CD4-positive, alpha-beta T cell (primary cell): ENCODE measurements around the gene ACOT2. TPM values are rescaled to one million over a fixed set of nuclear protein-coding genes. Genes with fewer than 3 reads are reported as not detected.
"Not testable (repeated sequence)": the region's sequence is repeated elsewhere in the genome, so short reads cannot be mapped to it uniquely, and the experiment has no call there.

ENCODE experiments used
- ATAC-seq: fragments of 200-7000 bp; cut with Tn5 transposase; one replicate; pipeline ENCODE4 v1.10.0; 2022; ENCODE audit warnings: mild to moderate bottlenecking; ENCODE audit not compliant: poor library complexity
- CTCF ChIA-PET: fragments of 350-600 bp; sonication (Branson Sonifier 250); formaldehyde crosslinking; loops from one replicate; lab custom pipeline; 2021; ENCODE audit warnings: antibody characterized with exemption, inconsistent platforms; lab: Charles Lee
- POLR2A ChIA-PET: fragments of 350-600 bp; sonication (Branson Sonifier 250); formaldehyde crosslinking; loops from one replicate; lab custom pipeline; 2021; ENCODE audit warnings: antibody characterized with exemption, inconsistent platforms; lab: Charles Lee
- DNase-seq, 14 experiments: peaks; one replicate each; pipeline ENCODE4 v3.0.0-alpha.2; 2013 to 2020; ENCODE audit warnings: mixed read lengths in 2 of 14
- H3K27ac ChIP-seq, 2 donors: one replicate each; pipeline versions ENCODE4 v1.5.1 to v1.7.0; 2013; ENCODE audit warnings: low read length in 2 of 2, low read depth in 1 of 2, mild to moderate bottlenecking in 1 of 2
- H3K27me3 ChIP-seq, 2 experiments: 1 replicate in 1 of 2; 2 replicates in 1 of 2; pipeline versions ENCODE4 v1.6.1 to v1.7.0; 2013; ENCODE audit warnings: low read length in 2 of 2, control low read depth in 1 of 2, mild to moderate bottlenecking in 1 of 2, moderate library complexity in 1 of 2; ENCODE audit not compliant: insufficient read depth in 2 of 2, control insufficient read depth in 1 of 2
- H3K36me3 ChIP-seq: one replicate; pipeline ENCODE4 v1.6.1; 2013; ENCODE audit warnings: low read length, control low read depth; ENCODE audit not compliant: insufficient read depth
- H3K4me1 ChIP-seq: one replicate; pipeline ENCODE4 v1.6.1; 2013; ENCODE audit warnings: low read length, control low read depth; ENCODE audit not compliant: insufficient read depth
- H3K4me3 ChIP-seq: one replicate; pipeline ENCODE4 v1.5.1; 2013; ENCODE audit warnings: mild to moderate bottlenecking, low read length, moderate library complexity
- H3K9me3 ChIP-seq, 2 experiments: 1 replicate in 1 of 2; 2 replicates in 1 of 2; pipeline versions ENCODE4 v1.6.1 to v1.7.0; 2013; ENCODE audit warnings: low read length in 2 of 2, mild to moderate bottlenecking in 2 of 2, control low read depth in 1 of 2, moderate library complexity in 1 of 2; ENCODE audit not compliant: control insufficient read depth in 1 of 2, insufficient read depth in 1 of 2
- H3K27ac Mint-ChIP-seq: one replicate; pipeline ENCODE4 v1.8.0; 2020; ENCODE audit warnings: mixed read lengths
- H3K27me3 Mint-ChIP-seq: one replicate; pipeline ENCODE4 v1.8.0; 2021; ENCODE audit warnings: mixed read lengths
- H3K36me3 Mint-ChIP-seq: one replicate; pipeline ENCODE4 v1.8.0; 2021; ENCODE audit warnings: low read depth, mixed read lengths
- H3K4me1 Mint-ChIP-seq: one replicate; pipeline ENCODE4 v1.8.0; 2021; ENCODE audit warnings: low read depth, mixed read lengths
- H3K4me3 Mint-ChIP-seq: one replicate; pipeline ENCODE4 v1.8.0; 2020; ENCODE audit warnings: mild to moderate bottlenecking, mixed read lengths
- H3K9me3 Mint-ChIP-seq: one replicate; pipeline ENCODE4 v1.8.0; 2020; ENCODE audit warnings: mixed read lengths
- intact Hi-C, 2 experiments: fragments of 100-400 bp; cut with DNase I in 1 of 2; cut with micrococcal nuclease in 1 of 2; formaldehyde crosslinking; loops; one replicate each; pipeline versions ENCODE4 v1.15.1 to v1.9.0; 2023 to 2025; cut with DNase I, micrococcal nuclease
- total RNA-seq, 174 experiments: library from RNA in 2 of 174; stranded (reverse) in 2 of 174; gene quantifications; one replicate each; pipeline ENCODE4 v1.2.3 and lab custom pipeline; 2021 to 2026
- TF ChIP-seq, protein P1 (sequence below): fragments of 200-600 bp; IDR thresholded peaks from one replicate; pipeline ENCODE4 v1.8.0; 2022; ENCODE audit warnings: antibody characterized with exemption, mild to moderate bottlenecking

The ACOT2 gene
- total RNA-seq, 2 experiments from 2014 or later = 16.1 to 17.6 TPM

DNA sequence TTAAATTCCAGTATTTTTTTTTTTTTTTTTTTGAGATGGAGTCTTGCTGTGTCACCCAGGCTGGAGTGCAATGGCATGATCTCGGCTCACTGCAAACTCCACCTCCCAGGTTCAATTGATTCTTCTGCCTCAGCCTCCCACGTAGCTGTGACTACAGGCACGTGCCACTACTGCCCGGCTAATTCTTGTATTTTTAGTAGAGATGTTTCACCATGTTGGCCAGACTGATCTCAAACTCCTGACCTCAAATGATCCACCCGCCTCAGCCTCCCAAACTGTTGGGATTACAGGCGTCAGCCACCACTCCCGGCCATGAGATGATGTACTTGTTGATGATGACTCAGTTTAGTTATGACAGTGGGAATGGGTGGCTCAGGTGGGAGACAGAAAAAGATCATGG lies 5.2 kb downstream of the ACOT2 start:
- H3K27ac ChIP-seq, H3K4me3 ChIP-seq, H3K9me3 ChIP-seq, DNase-seq, H3K27me3 ChIP-seq, ATAC-seq, H3K4me3 Mint-ChIP-seq, H3K36me3 ChIP-seq, POLR2A ChIA-PET, intact Hi-C loops, CTCF ChIA-PET, H3K9me3 Mint-ChIP-seq, H3K27me3 Mint-ChIP-seq, H3K27ac Mint-ChIP-seq: not testable (repeated sequence)
- peaks cover 12% of the 10 kb centered on the region for H3K4me1 ChIP-seq
- peaks cover 11% of the 10 kb centered on the region for H3K4me1 Mint-ChIP-seq
- peaks cover 38% of the 10 kb centered on the region for H3K36me3 Mint-ChIP-seq

DNA sequence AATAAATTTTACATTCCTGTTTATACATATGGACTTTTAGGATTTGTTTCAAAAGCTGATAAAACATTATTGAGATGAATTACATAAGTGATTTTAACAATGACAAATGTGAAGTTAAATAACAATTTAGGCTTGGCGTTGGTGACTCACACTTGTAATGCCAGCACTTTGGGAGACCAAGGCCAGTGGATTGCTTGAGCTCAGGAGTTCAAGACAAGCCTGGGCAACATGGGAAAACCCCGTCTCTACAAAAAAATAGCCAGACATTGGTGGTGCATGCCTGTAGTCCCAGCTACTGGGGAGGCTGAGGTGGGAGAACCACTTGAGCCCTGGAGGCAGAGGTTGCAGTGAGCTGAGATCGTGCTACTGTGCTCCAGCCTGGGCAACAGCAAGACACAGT lies 7.4 kb downstream of the ACOT2 start:
- Mint-ChIP-seq H3K27ac (no peak overlapping the region), H3K36me3 (peaks cover 44% of the 10 kb centered on the region), H3K4me3 (no peak overlapping the region), H3K9me3 (no peaks in the 10 kb centered on the region), H3K4me1 (no peaks in the 10 kb centered on the region), H3K27me3 (no peaks in the 10 kb centered on the region)
- no peak overlapping the region for H3K4me3 ChIP-seq
- no peak for ATAC-seq
- intact Hi-C loops = no loop called here
- no peaks in the 10 kb centered on the region for H3K9me3 ChIP-seq
- ChIA-PET CTCF (no interaction called here), POLR2A (interaction anchor here (0.7 kb wide), 1 partner anchor 52 kb away, joined by 3 read pairs; no protein-coding TSS in a partner anchor)
- H3K36me3 ChIP-seq = peaks cover 8% of the 10 kb centered on the region
- TF ChIP-seq, protein P1, sequence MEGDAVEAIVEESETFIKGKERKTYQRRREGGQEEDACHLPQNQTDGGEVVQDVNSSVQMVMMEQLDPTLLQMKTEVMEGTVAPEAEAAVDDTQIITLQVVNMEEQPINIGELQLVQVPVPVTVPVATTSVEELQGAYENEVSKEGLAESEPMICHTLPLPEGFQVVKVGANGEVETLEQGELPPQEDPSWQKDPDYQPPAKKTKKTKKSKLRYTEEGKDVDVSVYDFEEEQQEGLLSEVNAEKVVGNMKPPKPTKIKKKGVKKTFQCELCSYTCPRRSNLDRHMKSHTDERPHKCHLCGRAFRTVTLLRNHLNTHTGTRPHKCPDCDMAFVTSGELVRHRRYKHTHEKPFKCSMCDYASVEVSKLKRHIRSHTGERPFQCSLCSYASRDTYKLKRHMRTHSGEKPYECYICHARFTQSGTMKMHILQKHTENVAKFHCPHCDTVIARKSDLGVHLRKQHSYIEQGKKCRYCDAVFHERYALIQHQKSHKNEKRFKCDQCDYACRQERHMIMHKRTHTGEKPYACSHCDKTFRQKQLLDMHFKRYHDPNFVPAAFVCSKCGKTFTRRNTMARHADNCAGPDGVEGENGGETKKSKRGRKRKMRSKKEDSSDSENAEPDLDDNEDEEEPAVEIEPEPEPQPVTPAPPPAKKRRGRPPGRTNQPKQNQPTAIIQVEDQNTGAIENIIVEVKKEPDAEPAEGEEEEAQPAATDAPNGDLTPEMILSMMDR = no peak
- no peak for DNase-seq
- H3K27ac ChIP-seq = no peak overlapping the region
- H3K27me3 ChIP-seq = no peaks in the 10 kb centered on the region
- H3K4me1 ChIP-seq = no peaks in the 10 kb centered on the region

DNA sequence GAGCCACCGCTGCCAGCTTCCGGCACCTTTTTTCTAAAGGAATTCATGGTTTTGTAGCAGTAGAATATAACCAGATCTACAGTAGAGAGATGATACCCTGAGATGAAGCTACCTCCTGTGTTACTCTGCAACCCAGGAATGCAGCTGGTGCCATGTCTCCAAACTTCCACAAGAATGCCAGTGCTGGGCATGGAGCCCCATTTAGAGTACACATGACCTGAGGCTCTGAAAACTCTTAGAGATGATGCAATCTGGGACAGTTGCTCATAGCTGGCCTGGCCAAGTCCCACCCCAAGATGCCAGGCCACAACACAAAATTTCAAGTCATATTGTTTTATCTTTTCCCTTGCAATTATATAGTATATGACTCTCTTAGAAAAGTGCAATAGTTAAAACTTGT lies 8.2 kb downstream of the ACOT2 start:
- H3K4me1 ChIP-seq, H3K27me3 ChIP-seq, intact Hi-C loops, DNase-seq, H3K9me3 ChIP-seq, ATAC-seq, H3K4me1 Mint-ChIP-seq, H3K27ac ChIP-seq, H3K27me3 Mint-ChIP-seq, H3K27ac Mint-ChIP-seq, H3K4me3 Mint-ChIP-seq, H3K9me3 Mint-ChIP-seq, H3K36me3 ChIP-seq, CTCF ChIA-PET, POLR2A ChIA-PET, H3K4me3 ChIP-seq: not testable (repeated sequence)
- peaks cover 44% of the 10 kb centered on the region for H3K36me3 Mint-ChIP-seq

DNA sequence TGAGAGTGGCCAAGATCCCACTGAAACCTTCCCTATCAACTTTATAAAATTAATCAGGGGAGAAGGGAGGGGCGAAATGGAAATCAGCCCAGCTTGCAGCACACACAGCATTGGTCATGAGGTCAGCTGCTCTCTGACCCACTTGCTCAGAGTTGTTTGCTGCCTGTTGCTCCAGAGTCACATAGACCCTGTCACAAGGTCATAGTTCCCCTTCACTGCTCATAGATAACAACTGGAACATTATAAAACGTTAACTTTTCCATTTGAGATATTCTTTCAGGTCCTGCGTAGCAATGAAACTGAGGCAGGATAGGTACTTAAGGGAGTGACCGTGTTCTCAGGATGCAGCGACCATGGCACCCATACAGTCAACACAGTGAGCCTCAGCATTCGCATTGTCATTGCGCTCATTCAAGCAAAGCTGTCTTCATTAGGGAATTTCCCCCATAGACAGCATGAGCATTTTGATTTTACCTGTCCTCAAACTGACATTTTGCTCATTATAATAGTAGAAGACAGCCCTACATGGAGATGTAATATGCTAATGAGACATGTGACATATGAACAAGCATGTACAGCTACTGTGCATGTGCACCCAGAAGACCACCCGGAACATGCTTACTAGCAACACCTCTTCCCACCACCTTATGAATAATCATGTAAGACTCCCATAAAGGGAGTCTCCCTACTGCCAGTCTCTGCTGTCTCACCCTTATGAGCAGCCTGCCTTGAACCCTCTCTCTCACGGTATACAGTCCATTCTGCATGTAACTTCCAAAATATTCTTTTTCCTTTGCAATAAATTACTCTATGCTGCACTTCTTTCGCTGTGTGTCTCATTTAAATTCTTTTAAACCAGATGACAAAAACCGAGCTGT lies 13.3 kb downstream of the ACOT2 start:
- POLR2A ChIA-PET, ATAC-seq, DNase-seq, H3K4me1 ChIP-seq, H3K27me3 ChIP-seq, H3K4me3 Mint-ChIP-seq, intact Hi-C loops, H3K27ac ChIP-seq, H3K4me3 ChIP-seq, CTCF ChIA-PET, H3K4me1 Mint-ChIP-seq, H3K27me3 Mint-ChIP-seq, H3K9me3 Mint-ChIP-seq, H3K36me3 ChIP-seq, H3K9me3 ChIP-seq, H3K27ac Mint-ChIP-seq: not testable (repeated sequence)
- peaks cover 19% of the 10 kb centered on the region for H3K36me3 Mint-ChIP-seq
